Embryonic facial prominence (tissue), 1 donor: ENCODE results near the gene COG4.
A peak's percentile ranks its signal among the peaks of the same experiment; 100 is the strongest.
"Not testable (repeated sequence)": the region's sequence is repeated elsewhere in the genome, so short reads cannot be mapped to it uniquely, and the experiment has no call there.

Experiments used
- DNase-seq: peaks from one replicate; pipeline ENCODE4 v3.0.0-alpha.2; 2016; ENCODE audit errors: extremely low spot score

Gene COG4

DNA sequence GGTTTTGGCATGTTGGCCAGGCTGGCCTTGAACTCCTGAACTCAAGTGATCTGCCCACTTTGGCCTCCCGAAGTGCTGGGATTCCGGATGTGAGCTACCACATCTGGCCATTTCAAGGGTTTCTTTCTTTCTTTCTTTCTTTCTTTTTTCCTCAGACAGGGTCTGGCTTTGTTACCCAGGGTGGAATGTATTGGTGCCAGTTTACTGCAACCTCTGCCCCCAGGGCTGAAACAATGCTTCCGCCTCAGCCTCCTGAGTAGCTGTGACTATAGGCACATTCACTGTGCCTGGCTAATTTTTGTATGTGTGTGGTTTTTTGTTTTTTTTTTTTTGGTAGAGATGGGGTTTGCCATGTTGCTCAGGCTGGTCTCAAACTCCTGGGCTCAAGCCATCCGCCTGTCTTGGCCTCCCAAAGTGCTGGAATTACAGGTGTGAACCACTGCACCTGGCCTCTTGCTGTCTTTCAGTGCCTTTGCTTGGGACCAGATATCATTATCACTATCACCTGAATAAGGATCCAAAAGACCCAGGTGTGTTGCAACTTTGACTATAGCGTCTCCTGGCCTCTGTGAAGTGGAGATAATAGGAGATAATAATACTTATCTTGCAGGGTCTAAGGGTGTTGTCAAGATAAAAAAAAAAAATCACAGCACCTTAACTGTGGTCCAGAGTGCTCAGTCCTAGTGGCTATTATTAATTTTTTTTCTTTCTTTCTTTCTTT, 65.7 kb downstream of the COG4 start:
- DNase-seq, result no peak

DNA sequence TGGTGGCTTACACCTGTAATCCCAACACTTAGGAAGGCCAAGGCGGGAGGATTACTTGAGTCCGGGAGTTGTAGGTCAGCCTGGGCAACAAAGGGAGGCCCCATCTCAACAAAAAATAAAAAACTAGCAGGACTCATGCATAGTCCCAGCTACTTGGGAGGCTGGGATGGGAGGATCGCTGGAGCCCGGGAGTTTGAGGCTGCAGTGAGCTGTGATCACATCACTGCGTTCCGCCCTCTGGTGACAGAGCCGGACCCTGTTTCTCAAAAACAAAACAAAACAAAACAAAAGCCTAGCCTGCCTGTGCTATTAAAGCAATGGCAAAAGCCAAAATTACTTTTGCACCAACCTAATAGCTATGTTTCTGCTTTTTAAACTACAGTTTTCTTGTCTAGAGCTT, 67.4 kb downstream of the COG4 start:
- no peak for DNase-seq

DNA sequence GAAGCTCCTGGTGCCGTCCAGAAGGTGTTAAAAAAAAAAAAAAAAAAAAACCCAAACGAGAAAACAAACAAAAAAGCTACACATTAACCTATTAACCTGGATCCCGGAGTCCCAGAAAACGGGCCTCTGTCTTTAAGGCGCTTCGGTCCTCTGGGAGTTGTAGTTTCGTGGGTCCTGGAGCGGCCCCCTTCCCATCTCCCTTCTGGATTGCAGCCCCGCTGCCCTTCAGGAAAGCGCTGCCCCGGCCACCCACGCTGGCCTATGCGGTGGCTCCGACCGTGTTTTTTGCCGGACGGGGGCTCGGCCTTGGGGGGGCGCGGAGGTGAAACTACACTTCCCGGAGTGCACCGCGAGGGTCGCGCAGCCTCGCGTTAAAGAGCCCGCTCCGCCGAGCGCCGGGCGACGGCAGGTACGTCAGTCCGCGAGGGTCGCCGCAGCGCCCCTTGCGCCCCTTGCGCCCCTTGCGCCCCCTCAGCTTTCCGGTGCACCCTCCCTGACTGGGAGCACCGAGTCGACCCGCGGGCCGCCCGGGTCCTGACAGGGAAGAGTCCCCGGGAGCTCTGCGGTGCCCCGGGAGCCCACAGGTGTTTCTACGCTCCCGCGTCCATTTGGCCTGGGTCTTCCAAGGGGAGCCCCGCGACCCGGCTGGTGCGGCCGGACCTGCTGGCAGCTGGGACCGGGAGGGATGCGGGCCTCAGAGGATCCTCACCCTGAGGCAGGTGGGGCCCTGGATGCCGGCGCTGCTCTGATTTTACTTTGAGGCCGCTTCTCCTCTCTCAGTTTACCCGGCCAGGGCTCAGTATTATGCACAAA, 68.9 kb downstream of the COG4 start, which contains the start of gene FCSK:
Gene FCSK, plus strand, starts transcription at position 374 of the 813 bp plus-strand sequence. CDS start 8,596 bp downstream, outside the sequence.
- DNase-seq, result no peak

DNA sequence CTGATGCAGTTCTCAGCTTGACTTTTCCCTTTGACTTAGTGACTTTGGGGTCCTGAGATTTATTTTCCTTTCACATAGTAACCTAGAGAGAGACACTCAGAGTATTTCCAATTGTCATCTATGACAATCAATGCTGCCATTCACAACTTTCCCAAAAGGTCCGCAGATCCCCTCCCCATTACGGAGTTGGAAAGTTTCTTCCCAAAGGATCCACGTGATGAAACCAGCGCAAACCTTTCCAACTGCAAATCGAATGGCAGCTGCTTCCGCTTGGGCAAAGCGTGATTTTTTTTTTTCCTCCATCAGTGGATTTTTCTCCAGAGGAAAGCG, 69.5 kb downstream of the COG4 start:
- no peak for DNase-seq

DNA sequence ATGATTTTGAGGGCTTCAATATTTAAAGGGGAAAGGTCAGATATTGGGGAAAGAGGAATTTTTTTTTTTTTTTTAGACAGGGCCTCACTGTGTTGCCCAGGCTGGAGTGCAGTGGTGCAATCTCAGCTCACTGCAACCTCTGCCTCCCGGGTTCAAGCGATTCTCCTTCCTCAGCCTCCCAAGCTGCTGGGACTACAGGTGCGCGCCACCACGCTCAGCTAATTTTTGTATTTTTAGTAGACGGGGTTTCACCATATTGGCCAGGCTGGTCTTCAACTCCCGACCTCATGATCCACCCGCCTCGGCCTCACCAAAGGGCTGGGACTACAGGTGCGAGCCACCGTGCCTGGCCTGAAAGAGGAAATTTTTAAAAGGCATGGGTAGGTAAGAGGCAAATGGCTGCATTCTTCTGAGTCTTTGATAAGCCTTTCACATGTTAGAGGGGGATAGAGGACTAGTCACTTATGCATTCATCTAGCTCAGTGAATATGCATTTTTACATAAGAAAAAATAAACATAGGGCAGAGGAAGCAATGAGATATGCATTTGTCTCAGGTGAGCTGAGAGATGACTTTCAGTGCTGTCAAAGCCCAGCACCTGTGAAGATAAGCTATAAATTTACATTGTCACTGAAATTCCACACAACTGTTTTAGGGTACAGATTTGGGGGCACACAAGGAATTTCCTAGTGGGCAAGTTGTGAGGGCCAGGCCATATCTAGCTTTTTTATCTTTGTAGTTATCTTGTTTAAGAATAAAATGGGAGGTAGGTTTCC, 70.0 kb downstream of the COG4 start:
- DNase-seq, result no peak

DNA sequence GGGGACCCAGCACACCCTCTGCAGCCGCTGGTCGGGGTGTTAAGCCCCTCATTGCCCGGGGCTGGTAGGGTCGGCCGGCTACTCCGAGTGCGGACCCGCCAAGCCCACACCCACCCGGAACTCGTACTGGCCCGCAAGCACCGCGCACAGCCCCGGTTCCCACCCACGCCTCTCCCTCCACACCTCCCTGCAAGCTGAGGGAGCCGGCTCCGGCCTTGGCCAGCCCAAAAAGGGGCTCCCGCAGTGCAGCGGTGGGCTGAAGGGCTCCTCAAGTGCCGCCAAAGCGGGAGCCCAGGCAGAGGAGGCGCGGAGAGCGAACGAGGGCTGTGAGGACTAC, 72.4 kb downstream of the COG4 start:
- DNase-seq, result not testable (repeated sequence)

DNA sequence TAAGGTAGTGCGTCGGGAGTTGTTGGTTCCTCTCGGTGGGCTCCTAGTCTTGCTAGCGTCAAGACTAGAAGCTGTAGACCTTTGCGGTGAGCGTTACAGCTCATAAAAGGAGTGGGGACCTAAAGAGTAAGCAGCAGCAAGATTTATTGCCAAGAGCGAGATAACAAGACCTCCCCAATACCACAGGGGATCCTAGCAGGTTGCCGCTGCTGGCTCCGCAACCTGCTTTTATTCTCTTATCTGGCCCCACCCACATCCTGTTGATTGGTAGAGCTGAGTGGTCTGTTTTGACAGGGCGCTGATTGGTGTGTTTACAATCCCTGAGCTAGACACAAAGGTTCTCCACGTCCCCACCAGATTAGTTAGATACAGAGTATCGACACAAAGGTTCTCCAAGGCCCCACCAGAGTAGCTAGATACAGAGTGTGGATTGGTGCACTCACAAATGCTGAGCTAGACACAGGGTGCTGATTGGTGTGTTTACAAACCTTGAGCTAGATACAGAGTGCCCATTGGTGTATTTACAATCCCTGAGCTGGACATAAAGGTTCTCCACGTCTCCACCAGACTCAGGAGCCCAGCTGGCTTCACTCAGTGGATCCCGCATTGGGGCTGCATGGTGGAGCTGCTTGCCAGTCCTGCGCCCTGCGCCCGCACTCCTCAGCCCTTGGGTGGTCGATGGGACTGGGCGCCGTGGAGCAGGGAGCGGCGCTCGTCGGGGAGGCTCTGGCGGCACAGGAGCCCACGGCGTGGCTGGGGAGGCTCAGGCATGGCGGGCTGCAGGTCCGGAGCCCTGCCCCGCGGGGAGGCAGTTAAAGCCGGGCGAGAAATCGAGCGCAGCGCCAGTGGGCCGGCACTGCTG, 73.0 kb downstream of the COG4 start:
- DNase-seq, result not testable (repeated sequence)

DNA sequence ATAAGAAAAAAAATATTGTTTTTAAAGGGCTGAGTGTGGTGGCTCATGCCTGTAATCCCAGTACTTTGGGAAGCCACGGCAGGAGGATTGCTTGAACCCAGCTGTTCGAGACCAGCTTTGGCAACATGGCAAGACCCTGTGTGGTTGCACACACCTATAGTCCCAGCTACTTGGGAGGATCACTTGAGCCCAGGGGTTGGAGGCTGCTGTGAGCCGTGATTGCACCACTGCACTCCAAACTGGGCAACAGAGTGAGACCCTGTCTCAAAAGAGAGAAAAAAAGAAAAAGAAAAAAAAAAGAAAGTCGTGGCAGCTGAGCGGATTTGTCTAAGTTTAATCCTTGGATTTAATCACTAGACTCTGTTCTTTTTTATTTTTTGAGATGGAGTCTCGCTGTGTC, 75.3 kb downstream of the COG4 start:
- no peak for DNase-seq

DNA sequence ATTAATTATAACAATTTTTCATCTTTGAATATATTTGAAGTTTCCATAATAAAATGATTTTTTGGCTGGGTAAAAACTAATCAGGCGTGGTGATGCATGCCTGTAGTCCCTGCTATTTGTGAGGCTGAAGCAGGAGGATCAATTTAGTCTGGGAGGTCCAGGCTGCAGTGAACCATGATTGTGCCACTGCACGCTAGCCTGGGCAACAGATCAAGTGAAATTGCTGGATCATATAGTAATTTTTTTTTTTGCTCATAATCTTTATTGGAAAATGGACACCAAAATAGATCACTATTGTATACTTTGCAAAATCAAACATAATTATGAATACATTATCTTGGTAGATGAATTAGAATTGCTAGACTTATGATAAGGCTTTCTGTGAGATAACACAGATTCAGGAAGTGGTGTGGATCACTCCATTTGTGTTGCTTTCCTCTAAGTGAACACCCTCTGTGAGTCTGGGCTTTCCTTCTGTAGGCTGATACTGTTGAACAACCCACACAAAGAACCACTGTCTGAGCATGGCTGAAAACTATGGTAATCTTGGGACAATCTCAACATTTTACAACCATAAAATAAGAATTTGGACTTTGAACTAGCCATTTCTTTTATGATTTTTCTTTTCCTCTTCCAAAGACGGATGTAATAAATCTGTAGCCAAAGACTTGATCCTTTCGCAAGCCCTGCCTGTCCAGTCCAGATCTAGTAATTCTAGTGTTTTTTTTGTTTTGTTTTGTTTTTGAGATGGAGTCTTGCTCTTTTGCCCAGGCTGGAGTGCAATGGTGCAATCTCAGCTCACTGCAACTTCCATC, 78.9 kb downstream of the COG4 start:
- DNase-seq, result no peak

DNA sequence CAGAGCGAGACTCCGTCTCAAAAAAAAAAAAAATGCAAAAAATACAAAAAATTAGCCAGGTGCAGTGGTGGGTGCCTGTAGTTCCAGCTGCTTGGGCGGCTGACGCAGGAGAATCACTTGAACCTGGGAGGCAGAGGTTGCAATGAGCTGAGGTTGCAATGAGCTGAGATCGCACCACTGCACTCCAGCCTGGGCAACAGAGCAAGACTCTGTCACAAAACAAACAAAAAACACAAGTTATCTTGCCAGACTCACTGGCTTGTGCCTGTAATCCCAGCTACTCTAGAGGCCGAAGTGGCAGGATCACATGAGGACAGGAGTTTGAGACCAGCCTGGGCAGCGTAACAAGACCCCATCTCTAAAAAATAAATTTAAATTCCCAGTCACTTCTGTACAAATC, 81.0 kb downstream of the COG4 start:
- no peak for DNase-seq

DNA sequence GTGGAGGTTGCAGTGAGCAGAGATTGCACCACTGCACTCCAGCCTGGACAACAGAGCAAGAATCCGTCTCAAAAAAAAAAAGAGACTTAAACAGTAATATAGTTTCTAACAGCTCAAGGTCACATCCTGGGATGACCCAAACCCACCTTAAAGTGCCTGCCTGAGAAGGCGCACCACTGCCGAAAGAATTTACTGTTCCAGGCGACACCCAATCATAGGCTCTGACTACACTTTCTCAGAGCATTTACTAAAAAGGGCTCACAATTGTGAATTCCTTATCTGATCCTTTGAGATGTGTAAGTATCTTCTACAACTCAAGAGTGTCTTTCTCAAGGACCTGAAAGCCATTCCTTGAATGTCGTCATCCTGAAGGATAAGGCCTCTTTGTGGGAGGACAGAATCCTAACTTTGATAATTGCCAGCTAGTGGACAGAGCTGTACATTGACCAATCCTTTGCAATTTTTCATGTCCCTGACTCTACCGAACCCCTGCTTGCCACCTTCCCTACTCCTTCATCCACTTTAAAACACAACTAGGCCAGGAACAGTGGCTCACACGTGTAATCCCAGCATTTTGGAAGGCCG, 81.9 kb downstream of the COG4 start:
- DNase-seq, result no peak

DNA sequence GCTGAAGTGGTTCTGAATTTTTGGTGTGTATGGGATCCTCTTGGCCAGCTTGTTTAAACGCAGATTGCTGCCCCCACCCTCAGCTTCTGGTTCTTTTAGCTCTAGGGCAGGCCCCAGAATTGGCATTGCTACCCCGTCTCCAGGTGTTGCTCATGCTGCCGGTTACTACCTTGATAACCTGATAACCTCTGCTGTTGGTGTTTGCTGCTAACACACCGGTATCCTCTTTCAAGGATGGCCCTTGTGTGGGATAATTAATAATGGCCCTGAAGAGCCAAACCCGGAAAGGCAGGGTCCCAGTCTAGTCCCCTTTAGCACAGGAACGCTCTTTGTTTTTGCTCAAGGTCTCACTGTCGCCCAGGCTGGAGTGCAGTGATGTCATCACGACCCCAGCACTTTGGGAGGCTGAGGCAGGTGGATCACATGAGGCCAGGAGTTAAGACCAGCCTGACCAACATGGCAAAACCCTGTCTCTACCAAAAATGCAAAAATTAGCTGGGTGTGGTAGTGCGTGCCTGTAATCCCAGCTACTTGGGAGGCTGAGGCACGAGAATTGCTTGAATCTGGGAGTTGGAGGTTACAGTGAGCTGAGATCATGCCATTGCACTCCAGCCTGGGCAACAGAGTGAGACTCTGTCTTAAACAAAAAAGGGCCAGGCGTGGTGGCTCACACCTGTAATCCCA, 83.2 kb downstream of the COG4 start:
- no peak for DNase-seq

DNA sequence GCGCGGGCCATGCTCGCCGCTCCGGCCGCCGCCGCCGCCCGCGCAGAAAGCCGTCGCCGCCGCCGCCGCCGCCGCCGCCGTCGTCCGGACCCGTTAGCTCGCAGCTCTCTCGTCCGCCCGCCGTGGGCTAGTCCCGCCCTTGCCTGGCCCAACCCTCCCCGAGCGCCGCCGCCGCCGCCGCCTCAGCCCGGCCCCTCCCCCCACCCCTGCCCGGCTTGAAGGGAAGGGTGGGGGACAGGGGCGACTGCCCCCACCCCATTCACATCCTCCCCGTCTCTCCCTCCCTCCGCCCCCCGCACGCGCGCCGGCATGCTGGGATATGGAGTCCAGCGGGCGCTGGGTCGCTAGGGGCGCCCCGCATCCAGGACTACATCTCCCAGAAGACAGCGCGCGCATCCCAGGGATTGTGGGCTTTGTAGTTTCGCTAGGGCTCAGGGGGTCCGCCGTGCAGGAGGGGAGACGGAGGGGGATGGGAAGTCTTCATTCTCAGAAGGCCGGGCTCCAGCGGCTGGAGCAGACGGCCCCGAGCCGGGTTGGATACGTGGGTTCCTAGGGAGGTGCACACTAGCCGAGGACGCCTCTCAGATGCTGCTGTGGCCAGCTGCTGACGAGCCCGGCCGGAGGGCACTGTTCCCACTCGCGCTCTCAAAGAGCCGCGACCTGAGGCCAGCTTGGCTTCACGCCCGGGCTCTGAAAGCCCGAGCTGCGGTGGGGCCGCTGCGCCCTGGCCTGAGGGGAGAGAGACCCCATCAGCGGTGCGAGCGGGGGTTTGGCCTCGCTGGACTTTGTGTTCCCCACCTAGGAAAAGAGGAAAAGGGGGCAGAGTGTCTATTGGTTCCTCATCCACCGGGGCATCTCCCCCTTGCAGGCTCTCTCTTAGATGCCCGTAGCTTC, 84.1 kb downstream of the COG4 start, which contains the start of gene ST3GAL2:
Gene ST3GAL2, minus strand, starts transcription at position 132 of the 894 bp plus-strand sequence. CDS start 40,570 bp downstream, outside the sequence.
- peak; percentile 92 for DNase-seq

DNA sequence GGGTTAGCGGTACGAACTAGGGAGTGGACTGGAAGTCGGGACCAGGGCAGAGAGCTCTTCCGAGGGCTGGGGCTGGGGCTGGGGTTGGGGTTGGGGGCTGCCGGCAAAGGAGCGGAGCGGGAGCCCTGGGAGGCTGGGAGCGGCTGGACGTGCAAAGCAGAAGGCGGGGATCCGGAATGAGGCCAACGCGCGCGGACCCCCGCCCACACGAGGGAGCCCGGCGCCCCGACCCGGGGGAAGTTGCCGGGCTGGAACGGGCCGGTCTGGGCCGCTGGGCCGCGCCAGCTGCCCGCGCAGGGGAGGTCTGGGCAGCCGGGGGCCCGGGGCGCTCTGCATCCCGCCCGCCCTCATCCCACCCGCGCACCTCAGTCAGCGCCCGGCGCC, 84.8 kb downstream of the COG4 start:
- DNase-seq, result no peak

DNA sequence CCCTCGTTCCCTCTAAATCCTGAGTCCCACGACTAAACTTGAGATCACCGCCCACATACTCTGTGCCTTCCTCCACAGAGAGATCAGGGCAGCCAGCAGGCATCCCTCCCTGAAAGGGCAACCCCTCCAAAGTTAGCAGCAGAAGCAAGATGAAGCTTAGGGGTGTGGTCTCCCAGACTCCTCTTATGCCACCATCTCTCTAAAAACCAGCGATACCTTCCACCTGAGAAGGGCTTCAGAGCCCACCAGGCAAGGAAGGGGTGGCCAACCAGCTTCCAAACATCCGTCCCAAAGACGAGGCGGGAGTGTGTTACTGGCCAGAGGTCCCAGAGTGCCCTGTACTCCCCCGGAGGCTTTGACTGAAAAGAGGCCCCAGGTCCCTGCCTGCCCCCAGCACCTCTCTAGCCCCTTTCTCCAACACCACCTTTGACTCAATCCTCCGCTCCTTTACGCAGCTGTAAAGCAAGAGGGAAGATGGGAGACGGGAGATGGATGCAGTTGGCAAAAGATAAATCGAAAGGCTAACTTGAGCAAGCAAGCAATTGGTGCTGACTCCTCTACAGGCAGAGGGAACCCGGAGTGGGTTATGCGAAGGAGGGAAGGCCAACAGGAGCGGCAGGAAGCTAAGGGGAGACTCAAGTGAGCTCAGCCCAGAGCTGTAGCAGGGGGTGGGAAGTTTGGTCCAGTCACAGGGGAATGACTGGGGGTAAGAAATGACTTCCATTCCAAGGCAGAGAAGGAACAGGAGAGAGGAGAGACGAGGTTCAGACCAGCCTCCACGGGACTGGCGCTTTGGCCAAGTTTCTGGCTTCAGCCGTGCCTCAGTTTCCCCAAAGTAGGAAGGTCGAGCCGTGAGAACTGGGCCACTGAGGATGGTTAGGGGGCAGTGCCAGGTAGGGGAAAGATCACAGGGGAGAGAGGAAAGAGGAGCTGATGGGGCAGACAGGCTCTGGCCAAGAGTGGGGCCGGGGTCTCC, 85.5 kb downstream of the COG4 start:
- DNase-seq, result no peak

DNA sequence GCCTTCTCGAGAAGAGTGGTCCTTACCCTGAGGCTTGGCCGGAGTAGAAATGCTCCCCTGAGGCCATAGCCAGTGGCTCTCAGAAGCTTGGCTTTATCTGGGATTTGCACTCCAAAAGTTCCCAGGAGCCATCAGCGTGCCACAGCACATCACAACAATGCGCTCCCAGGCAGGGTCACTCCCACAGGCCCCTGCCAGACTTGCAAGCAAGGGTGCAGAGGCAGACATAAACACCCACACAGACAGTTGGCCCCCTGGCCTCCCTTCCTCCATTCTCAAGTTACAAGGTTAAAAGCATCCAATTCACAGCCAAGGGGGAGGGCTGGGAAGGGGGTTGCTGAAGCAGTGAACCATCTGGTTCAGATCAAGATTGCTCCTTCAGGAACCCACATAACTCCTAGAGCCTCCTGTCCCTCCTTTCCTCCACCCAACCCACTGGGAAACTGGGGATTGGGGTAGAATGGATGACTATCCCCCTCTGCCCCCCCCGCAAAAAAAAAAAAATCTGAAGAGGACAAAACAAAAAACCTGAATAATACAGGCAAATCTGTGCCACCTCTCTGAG, 86.3 kb downstream of the COG4 start:
- peak; percentile 57 for DNase-seq
